Measurements from ENCODE around the gene PRKN. TPM values are rescaled to one million over a fixed set of nuclear protein-coding genes. Genes with fewer than 3 reads are reported as not detected.

PRKN gene
- total and polyA plus RNA-seq, 5 donors from 2014 or later: 0.24 to 3.7 (median 2.5) TPM

DNA sequence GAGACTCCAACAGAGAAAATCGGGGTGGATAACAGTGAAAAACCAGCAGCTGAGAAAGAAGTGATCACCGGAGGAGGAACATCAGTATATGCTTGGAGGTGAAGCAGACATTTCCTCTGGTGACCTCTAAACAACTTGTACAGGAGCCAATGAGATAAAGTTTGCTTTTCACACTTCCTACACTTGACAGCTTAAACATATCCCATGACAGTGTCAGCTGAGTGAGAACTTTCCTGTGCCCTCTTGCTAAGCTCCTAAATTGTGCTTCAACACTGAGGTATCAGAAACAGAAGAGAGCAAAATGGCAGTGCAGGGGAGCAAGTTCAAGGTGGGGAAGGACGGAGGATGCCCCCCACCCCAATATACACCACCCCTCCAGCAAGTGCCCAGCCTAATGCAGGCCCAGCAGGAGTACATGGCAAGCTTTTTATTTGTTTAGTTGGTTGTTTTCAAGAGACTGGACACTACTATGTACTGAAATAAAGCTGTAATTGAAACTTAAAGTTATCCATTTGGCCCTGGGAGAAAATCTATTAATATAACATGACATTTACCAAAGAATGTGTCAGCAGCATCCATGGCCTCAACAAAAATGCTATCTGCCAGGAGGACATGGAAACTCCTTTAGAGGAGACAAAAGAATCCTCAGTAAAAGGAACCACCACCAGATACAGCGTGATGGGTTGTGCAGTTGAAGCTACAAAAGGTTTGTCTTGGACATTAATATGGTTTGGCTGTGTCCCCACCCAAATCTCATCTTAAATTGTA is 540.2 kb downstream of the PRKN start:
- ATAC-seq (ENCODE audit: low read depth in 2 of 2) (no peak), DNase-seq (no peak)
- no peaks in the 10 kb centered on the region for H3K9me3 ChIP-seq (ENCODE audit: control insufficient read depth in 2 of 2, low read length in 2 of 2)
- no peaks in the 10 kb centered on the region for H3K27me3 Mint-ChIP-seq
- H3K9me3 Mint-ChIP-seq: peaks cover 0 to 5% (median 2%) of the 10 kb centered on the region in 7 donors
- H3K27ac Mint-ChIP-seq: no peak overlapping the region
- H3K27me3 ChIP-seq (ENCODE audit: control insufficient read depth, insufficient read depth, low read length): no peaks in the 10 kb centered on the region
- H3K36me3 ChIP-seq (ENCODE audit: control insufficient read depth, insufficient read depth, low read length): no peaks in the 10 kb centered on the region
- no peak overlapping the region for H3K27ac ChIP-seq (ENCODE audit: insufficient read depth, low read length, poor library complexity, severe bottlenecking)
- no peak overlapping the region for H3K4me3 ChIP-seq (ENCODE audit: low read depth, low read length)
- H3K4me1 ChIP-seq (ENCODE audit: control insufficient read depth, insufficient read depth, low read length, poor library complexity, severe bottlenecking): no peaks in the 10 kb centered on the region
- H3K4me1 Mint-ChIP-seq: no peaks in the 10 kb centered on the region
- no peaks in the 10 kb centered on the region for H3K36me3 Mint-ChIP-seq
- H3K4me3 Mint-ChIP-seq: no peak overlapping the region

DNA sequence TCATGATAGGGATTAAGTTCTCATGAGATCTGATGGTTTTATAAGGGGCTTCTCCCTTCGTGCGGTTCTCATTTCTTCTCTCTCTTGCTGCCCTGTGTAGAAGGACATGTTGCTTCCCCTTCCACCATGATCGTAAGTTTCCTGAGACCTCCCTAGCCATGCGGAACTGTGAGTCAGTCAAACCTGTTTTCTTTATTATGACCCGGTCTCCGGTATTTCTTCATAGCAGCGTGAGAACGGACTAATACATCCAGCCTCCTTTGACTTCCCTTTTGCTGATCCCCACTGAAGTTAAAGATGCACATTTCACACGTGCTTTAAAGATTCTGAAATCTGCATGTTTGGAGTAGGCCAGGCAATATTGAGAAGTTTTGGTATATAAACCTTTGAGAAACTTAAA is 543.1 kb downstream of the PRKN start:
- ATAC-seq (ENCODE audit: low read depth in 2 of 2) (no peak), DNase-seq (no peak)
- Histone ChIP-seq H3K27me3 (ENCODE audit: control insufficient read depth, insufficient read depth, low read length) (no peaks in the 10 kb centered on the region), H3K4me1 (ENCODE audit: control insufficient read depth, insufficient read depth, low read length, poor library complexity, severe bottlenecking) (no peaks in the 10 kb centered on the region), H3K4me3 (ENCODE audit: low read depth, low read length) (no peak overlapping the region), H3K36me3 (ENCODE audit: control insufficient read depth, insufficient read depth, low read length) (no peaks in the 10 kb centered on the region), H3K27ac (ENCODE audit: insufficient read depth, low read length, poor library complexity, severe bottlenecking) (no peak overlapping the region), H3K9me3 (ENCODE audit: control insufficient read depth in 2 of 2, low read length in 2 of 2) (no peaks in the 10 kb centered on the region)
- Mint-ChIP-seq H3K4me3 (no peak overlapping the region), H3K9me3 (peaks cover 0 to 6% (median 0%) of the 10 kb centered on the region in 7 donors), H3K27me3 (no peaks in the 10 kb centered on the region), H3K4me1 (no peaks in the 10 kb centered on the region), H3K36me3 (no peaks in the 10 kb centered on the region), H3K27ac (no peak overlapping the region)

DNA sequence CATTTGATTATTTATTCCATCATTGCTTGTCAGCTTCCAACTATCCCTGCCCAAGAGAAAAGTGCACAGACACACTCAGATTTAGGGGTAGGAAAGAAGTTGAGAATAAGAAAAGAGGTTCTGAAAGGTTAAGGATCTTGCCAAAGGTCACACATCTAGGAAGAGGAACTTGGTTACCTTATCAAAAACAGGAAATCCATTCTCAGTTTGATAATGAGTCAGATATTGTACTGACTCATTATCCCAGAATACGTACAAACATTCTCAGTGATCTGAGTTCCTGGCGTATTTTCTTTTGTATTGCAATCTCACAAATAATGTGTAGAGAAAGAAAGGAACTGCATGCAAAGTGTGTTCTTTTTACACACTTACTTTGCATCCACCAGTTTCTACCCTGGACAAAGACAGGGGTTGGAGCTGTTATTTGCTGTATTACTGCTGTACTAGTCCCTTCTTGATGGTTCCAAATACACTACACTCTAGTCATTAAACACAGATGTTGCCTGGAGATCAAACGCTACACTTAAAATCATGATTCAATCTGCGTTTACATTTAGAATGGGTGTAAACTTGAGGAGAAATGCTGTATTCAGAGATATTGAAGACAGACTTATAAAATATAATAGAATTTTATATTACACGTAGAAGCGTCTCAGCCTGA is 545.7 kb downstream of the PRKN start:
- H3K27ac Mint-ChIP-seq: no peak overlapping the region
- Histone ChIP-seq H3K36me3 (ENCODE audit: control insufficient read depth, insufficient read depth, low read length) (no peaks in the 10 kb centered on the region), H3K4me3 (ENCODE audit: low read depth, low read length) (no peak overlapping the region), H3K27ac (ENCODE audit: insufficient read depth, low read length, poor library complexity, severe bottlenecking) (no peak overlapping the region), H3K27me3 (ENCODE audit: control insufficient read depth, insufficient read depth, low read length) (no peaks in the 10 kb centered on the region), H3K4me1 (ENCODE audit: control insufficient read depth, insufficient read depth, low read length, poor library complexity, severe bottlenecking) (no peaks in the 10 kb centered on the region), H3K9me3 (ENCODE audit: control insufficient read depth in 2 of 2, low read length in 2 of 2) (no peaks in the 10 kb centered on the region)
- no peak for DNase-seq
- peaks cover 0 to 5% (median 0%) of the 10 kb centered on the region in 7 donors for H3K9me3 Mint-ChIP-seq
- H3K4me1 Mint-ChIP-seq: no peaks in the 10 kb centered on the region
- H3K4me3 Mint-ChIP-seq: no peak overlapping the region
- peaks cover 4% of the 10 kb centered on the region for H3K27me3 Mint-ChIP-seq
- ATAC-seq (ENCODE audit: low read depth in 2 of 2): no peak
- H3K36me3 Mint-ChIP-seq: no peaks in the 10 kb centered on the region

DNA sequence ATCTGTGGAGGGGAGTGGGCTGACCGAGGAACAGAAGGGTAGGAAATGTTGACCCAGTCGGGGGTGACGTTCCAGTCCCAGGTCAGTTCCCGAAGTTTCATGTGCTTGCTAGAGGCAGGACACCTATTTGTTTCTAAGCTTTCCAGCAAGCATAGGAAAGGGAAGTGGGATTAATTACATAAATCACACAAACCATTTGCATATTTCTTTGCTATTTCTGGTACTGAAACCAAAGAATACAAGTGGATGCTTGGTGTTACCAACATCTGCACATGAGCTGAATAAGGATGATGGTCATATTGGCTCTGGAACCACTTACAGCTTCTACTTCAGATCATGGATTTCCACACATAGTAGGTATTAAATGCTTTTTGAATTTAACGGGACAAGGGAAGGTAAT is 546.5 kb downstream of the PRKN start:
- no peaks in the 10 kb centered on the region for H3K36me3 ChIP-seq (ENCODE audit: control insufficient read depth, insufficient read depth, low read length)
- H3K9me3 ChIP-seq (ENCODE audit: control insufficient read depth in 2 of 2, low read length in 2 of 2): no peaks in the 10 kb centered on the region
- H3K4me1 ChIP-seq (ENCODE audit: control insufficient read depth, insufficient read depth, low read length, poor library complexity, severe bottlenecking): no peaks in the 10 kb centered on the region
- peaks cover 0 to 4% (median 0%) of the 10 kb centered on the region in 7 donors for H3K9me3 Mint-ChIP-seq
- H3K4me1 Mint-ChIP-seq: no peaks in the 10 kb centered on the region
- no peak overlapping the region for H3K27ac ChIP-seq (ENCODE audit: insufficient read depth, low read length, poor library complexity, severe bottlenecking)
- H3K36me3 Mint-ChIP-seq: no peaks in the 10 kb centered on the region
- H3K4me3 ChIP-seq (ENCODE audit: low read depth, low read length): no peak overlapping the region
- no peaks in the 10 kb centered on the region for H3K27me3 ChIP-seq (ENCODE audit: control insufficient read depth, insufficient read depth, low read length)
- H3K27ac Mint-ChIP-seq: no peak overlapping the region
- H3K4me3 Mint-ChIP-seq: no peak overlapping the region
- DNase-seq: no peak
- H3K27me3 Mint-ChIP-seq: peaks cover 4% of the 10 kb centered on the region
- no peak for ATAC-seq (ENCODE audit: low read depth in 2 of 2)

DNA sequence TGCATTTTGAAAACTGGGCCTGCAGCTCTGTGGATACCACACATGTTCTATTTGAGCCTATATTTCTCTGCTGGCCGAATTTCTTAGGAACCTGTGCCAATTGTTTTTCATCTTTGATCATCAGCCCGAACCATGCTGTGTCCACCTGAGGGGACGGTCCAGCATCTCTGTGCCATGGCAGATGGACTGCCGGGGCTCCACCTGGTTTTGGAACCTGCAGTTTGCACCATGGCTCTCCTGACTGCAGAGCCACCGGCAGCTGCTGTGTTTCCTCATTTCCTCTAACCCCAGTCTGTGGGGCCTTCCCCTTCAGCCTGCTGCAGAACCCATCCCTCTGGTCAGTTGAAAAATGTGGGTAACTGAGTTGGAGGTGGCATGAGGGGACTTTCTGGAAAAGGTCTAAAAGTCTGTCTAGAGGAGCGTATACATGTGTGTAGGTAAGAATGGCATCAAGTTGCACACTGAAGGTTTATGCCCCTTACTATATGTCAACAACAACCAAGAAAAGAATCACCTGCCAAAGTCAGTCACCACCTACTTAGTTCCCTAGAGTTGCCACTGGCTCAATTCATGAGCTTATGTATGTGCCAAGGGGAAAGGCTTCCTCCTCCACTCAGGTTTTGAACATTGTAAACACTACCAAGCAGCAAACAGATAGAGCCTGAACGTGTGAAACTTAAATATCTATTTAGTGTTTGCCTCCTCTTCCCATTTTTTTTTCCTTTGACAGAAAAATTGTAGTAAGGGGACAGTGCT is 548.2 kb downstream of the PRKN start:
- Histone ChIP-seq H3K27me3 (ENCODE audit: control insufficient read depth, insufficient read depth, low read length) (no peaks in the 10 kb centered on the region), H3K4me1 (ENCODE audit: control insufficient read depth, insufficient read depth, low read length, poor library complexity, severe bottlenecking) (no peaks in the 10 kb centered on the region), H3K36me3 (ENCODE audit: control insufficient read depth, insufficient read depth, low read length) (no peaks in the 10 kb centered on the region), H3K9me3 (ENCODE audit: control insufficient read depth in 2 of 2, low read length in 2 of 2) (no peaks in the 10 kb centered on the region), H3K27ac (ENCODE audit: insufficient read depth, low read length, poor library complexity, severe bottlenecking) (no peak overlapping the region), H3K4me3 (ENCODE audit: low read depth, low read length) (no peak overlapping the region)
- Mint-ChIP-seq H3K9me3 (peaks cover 0 to 2% (median 0%) of the 10 kb centered on the region in 7 donors), H3K4me1 (no peaks in the 10 kb centered on the region), H3K36me3 (no peaks in the 10 kb centered on the region), H3K27me3 (peaks cover 4% of the 10 kb centered on the region), H3K27ac (no peak overlapping the region), H3K4me3 (no peak overlapping the region)
- no peak for ATAC-seq (ENCODE audit: low read depth in 2 of 2)
- DNase-seq: no peak

DNA sequence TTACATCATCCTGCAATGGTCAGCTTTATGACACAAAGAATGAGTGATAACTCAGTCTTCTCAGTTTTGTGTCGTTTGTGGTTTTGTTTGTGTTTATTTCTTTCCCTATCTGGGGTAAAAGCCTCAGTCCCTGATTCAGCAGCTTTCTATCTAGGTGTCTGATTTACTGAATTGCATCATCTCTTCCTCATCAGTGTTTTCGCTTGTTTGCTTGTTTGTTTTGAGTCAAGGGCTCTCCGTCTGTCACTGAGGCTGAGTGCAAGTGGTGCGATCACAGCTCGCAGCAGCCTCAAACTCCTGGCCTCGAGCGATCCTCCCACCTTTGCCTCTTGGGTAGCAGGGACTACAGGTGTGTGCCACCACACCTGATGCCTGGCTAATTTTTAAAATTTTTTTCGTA is 548.9 kb downstream of the PRKN start:
- Histone ChIP-seq H3K27me3 (ENCODE audit: control insufficient read depth, insufficient read depth, low read length) (no peaks in the 10 kb centered on the region), H3K4me1 (ENCODE audit: control insufficient read depth, insufficient read depth, low read length, poor library complexity, severe bottlenecking) (no peaks in the 10 kb centered on the region), H3K36me3 (ENCODE audit: control insufficient read depth, insufficient read depth, low read length) (no peaks in the 10 kb centered on the region), H3K27ac (ENCODE audit: insufficient read depth, low read length, poor library complexity, severe bottlenecking) (no peak overlapping the region), H3K4me3 (ENCODE audit: low read depth, low read length) (no peak overlapping the region), H3K9me3 (ENCODE audit: control insufficient read depth in 2 of 2, low read length in 2 of 2) (no peaks in the 10 kb centered on the region)
- peaks cover 0 to 4% (median 0%) of the 10 kb centered on the region in 7 donors for H3K9me3 Mint-ChIP-seq
- no peak overlapping the region for H3K27ac Mint-ChIP-seq
- no peaks in the 10 kb centered on the region for H3K4me1 Mint-ChIP-seq
- H3K27me3 Mint-ChIP-seq: peaks cover 4% of the 10 kb centered on the region
- no peak for DNase-seq
- H3K4me3 Mint-ChIP-seq: no peak overlapping the region
- no peak for ATAC-seq (ENCODE audit: low read depth in 2 of 2)
- no peaks in the 10 kb centered on the region for H3K36me3 Mint-ChIP-seq

DNA sequence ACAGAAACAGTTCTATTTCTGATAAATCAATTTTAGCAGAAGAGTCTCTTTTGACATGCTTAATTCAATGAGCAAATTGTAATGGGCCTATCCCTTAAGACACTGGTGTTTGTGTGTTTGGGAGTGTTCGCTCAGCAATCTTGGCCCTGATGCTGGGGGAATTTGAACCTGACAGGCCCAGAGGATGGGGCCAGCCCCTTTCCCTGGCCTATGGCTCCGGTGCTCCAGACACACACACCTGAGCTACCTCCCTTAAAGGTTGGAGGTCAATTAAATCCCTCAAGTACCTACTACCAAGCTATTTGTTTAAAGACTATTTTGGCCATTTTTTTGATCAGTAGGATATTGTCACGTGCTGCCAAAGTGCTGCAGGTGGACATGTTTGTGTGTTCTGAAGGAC is 549.3 kb downstream of the PRKN start:
- Mint-ChIP-seq H3K36me3 (no peaks in the 10 kb centered on the region), H3K27me3 (peaks cover 4% of the 10 kb centered on the region)
- DNase-seq: no peak

More for the DNA sequence above, 549.3 kb downstream of the PRKN start:
- Histone ChIP-seq H3K9me3 (ENCODE audit: control insufficient read depth in 2 of 2, low read length in 2 of 2) (no peaks in the 10 kb centered on the region), H3K4me3 (ENCODE audit: low read depth, low read length) (no peak overlapping the region), H3K4me1 (ENCODE audit: control insufficient read depth, insufficient read depth, low read length, poor library complexity, severe bottlenecking) (no peaks in the 10 kb centered on the region), H3K36me3 (ENCODE audit: control insufficient read depth, insufficient read depth, low read length) (no peaks in the 10 kb centered on the region), H3K27ac (ENCODE audit: insufficient read depth, low read length, poor library complexity, severe bottlenecking) (no peak overlapping the region), H3K27me3 (ENCODE audit: control insufficient read depth, insufficient read depth, low read length) (no peaks in the 10 kb centered on the region)
- Mint-ChIP-seq H3K27ac (no peak overlapping the region), H3K4me1 (no peaks in the 10 kb centered on the region), H3K9me3 (peaks cover 0 to 4% (median 0%) of the 10 kb centered on the region in 7 donors), H3K4me3 (no peak overlapping the region)
- ATAC-seq (ENCODE audit: low read depth in 2 of 2): no peak
